Measurements from ENCODE around the gene OR4C6.

- TF ChIP-seq CTCF (conservative IDR thresholded peaks at IDR 0.05; ENCODE audit: low read length) (no peak), EZH2phosphoT487 (IDR thresholded peaks at IDR 0.05; ENCODE audit: borderline replicate concordance, low read depth, low read length) (no peak)
These were observed 3.9 kb upstream of the OR4C6 start for GRCh38 chr11:55658031-55658573.
